PC-3 (cell line): ENCODE data around the gene DIPK1C. TPM values are rescaled to one million over a fixed set of nuclear protein-coding genes. Genes with fewer than 3 reads are reported as not detected.
A peak's percentile ranks its signal among the peaks of the same experiment; 100 is the strongest.

Source experiments
- ATAC-seq: fragments of 200-7000 bp; cut with Tn5 transposase; 2 replicates; pipeline ENCODE4 v1.9.1; 2020; ENCODE audit warnings: mild to moderate bottlenecking, moderate library complexity
- BruUV-seq: library from RNA; stranded (reverse); fragments of 400-500 nt; replicated peaks from 2 replicates; lab custom pipeline; 2021; lab: Mats Ljungman, UMichigan
- CTCF ChIA-PET: fragments of 300-600 bp; sonication (Branson Sonifier 250); formaldehyde crosslinking; loops from one replicate; lab custom pipeline; 2022; ENCODE audit warnings: antibody characterized with exemption; lab: Charles Lee
- POLR2A ChIA-PET: fragments of 300-600 bp; sonication (Branson Sonifier 250); formaldehyde crosslinking; loops from one replicate; lab custom pipeline; 2022; ENCODE audit warnings: antibody characterized with exemption; ENCODE audit not compliant: unreplicated experiment; lab: Charles Lee
- DNase-seq: peaks from one replicate; pipeline ENCODE4 v3.0.0-alpha.2; 2015
- H2AFZ ChIP-seq: fragments of 300-600 bp; sonication (generic); 2 replicates; pipeline ENCODE4 v1.6.0; 2016; ENCODE audit warnings: antibody characterized with exemption, low read length
- H3F3A ChIP-seq: fragments of 300-600 bp; sonication (generic); one replicate; pipeline ENCODE4 v1.6.0; 2017; ENCODE audit warnings: antibody characterized with exemption, low read length, control low read depth, mild to moderate bottlenecking; ENCODE audit not compliant: unreplicated experiment
- H3K27ac ChIP-seq: fragments of 300-600 bp; sonication (generic); 2 replicates; pipeline ENCODE4 v1.5.1; 2016; ENCODE audit warnings: mild to moderate bottlenecking, low read length
- H3K27me3 ChIP-seq: fragments of 300-600 bp; sonication (generic); 2 replicates; pipeline ENCODE4 v1.6.1; 2016; ENCODE audit warnings: low read length, mixed read lengths
- H3K36me3 ChIP-seq: fragments of 300-600 bp; sonication (generic); 2 replicates; pipeline ENCODE4 v1.6.1; 2016; ENCODE audit warnings: low read depth, mixed run types, low read length, mixed read lengths
- H3K4me1 ChIP-seq: fragments of 300-600 bp; sonication (generic); 2 replicates; pipeline ENCODE4 v1.5.1; 2016; ENCODE audit warnings: low read length; ENCODE audit not compliant: insufficient read depth
- H3K4me2 ChIP-seq: fragments of 300-600 bp; sonication (generic); 2 replicates; pipeline ENCODE4 v1.6.0; 2016; ENCODE audit warnings: low read length
- H3K4me3 ChIP-seq: fragments of 300-600 bp; sonication (generic); 2 replicates; pipeline ENCODE4 v1.5.1; 2016; ENCODE audit warnings: mild to moderate bottlenecking, low read length, mixed read lengths
- H3K79me2 ChIP-seq: fragments of 300-600 bp; sonication (generic); 2 replicates; pipeline ENCODE4 v1.6.1; 2017; ENCODE audit warnings: low read length, mixed read lengths
- H3K9ac ChIP-seq: fragments of 300-600 bp; sonication (generic); 2 replicates; pipeline ENCODE4 v1.6.0; 2016; ENCODE audit warnings: mild to moderate bottlenecking, low read length
- H3K9me2 ChIP-seq: fragments of 300-600 bp; sonication (generic); replicated peaks from 2 replicates; pipeline ENCODE4 v1.6.1; 2016; ENCODE audit warnings: mixed run types, low read length, mixed read lengths
- H3K9me3 ChIP-seq: fragments of 300-600 bp; sonication (generic); 2 replicates; pipeline ENCODE4 v1.6.1; 2016; ENCODE audit warnings: low read length, mixed read lengths
- H4K20me1 ChIP-seq: fragments of 300-600 bp; sonication (generic); 2 replicates; pipeline ENCODE4 v1.6.1; 2016; ENCODE audit warnings: low read length, mixed read lengths
- CTCF ChIP-seq: fragments of 300-600 bp; sonication (generic); conservative IDR thresholded peaks from 2 replicates; pipeline ENCODE4 v1.5.1; 2017; ENCODE audit warnings: antibody characterized with exemption, low read depth, mild to moderate bottlenecking, low read length
- EZH2 ChIP-seq: fragments of 300-600 bp; sonication (generic); IDR thresholded peaks from one replicate; pipeline ENCODE4 v1.6.1; 2017; ENCODE audit warnings: antibody characterized with exemption, mild to moderate bottlenecking, low read length; ENCODE audit not compliant: unreplicated experiment
- EZH2phosphoT487 ChIP-seq: fragments of 300-600 bp; sonication (generic); IDR thresholded peaks from 2 replicates; pipeline ENCODE4 v1.6.1; 2018; ENCODE audit warnings: mild to moderate bottlenecking, antibody characterized with exemption, low read length, borderline replicate concordance
- intact Hi-C: fragments of 100-400 bp; cut with micrococcal nuclease; formaldehyde crosslinking; loops from 2 replicates; pipeline ENCODE4 v1.9.0; 2023
- total RNA-seq: library from RNA; depleted of rRNA; stranded (reverse); fragments of >200 nt; gene quantifications from 2 replicates; pipeline ENCODE4 v1.2.3, GENCODE V29; 2014

DIPK1C gene
- total RNA-seq, 1 experiment from 2014 or later: not detected

- TF ChIP-seq EZH2 (no peak), EZH2phosphoT487 (no peak), CTCF (no peak)
- Histone ChIP-seq H3K36me3 (no peaks in the 10 kb centered on the region), H4K20me1 (no peaks in the 10 kb centered on the region), H3K79me2 (no peaks in the 10 kb centered on the region), H3K9me2 (no peaks in the 10 kb centered on the region), H3K4me2 (no peak overlapping the region), H3K27ac (no peak overlapping the region), H3K4me3 (no peak overlapping the region), H3K9me3 (no peaks in the 10 kb centered on the region), H3K4me1 (peaks cover 18% of the 10 kb centered on the region), H3K27me3 (no peaks in the 10 kb centered on the region), H3K9ac (no peak overlapping the region), H2AFZ (no peak overlapping the region), H3F3A (no peaks in the 10 kb centered on the region)
- ATAC-seq (no peak), DNase-seq (no peak)
- BruUV-seq: no TSS peak
- ChIA-PET POLR2A (no interaction called here), CTCF (no interaction called here)
- intact Hi-C loops: no loop called here
These were observed 15.2 kb upstream of the DIPK1C start for GRCh38 chr18:74472312-74472711.

- Histone ChIP-seq H3K79me2 (no peaks in the 10 kb centered on the region), H3K9ac (no peak overlapping the region), H3K4me2 (peak overlapping the region; percentile 64), H3K27me3 (peaks cover 4% of the 10 kb centered on the region; the same call in 1 of the 2 replicates), H3K4me1 (peaks cover 18% of the 10 kb centered on the region), H3K36me3 (no peaks in the 10 kb centered on the region), H3K27ac (peak overlapping the region; percentile 49), H3K9me2 (no peaks in the 10 kb centered on the region), H4K20me1 (no peaks in the 10 kb centered on the region), H3F3A (no peaks in the 10 kb centered on the region), H3K9me3 (no peaks in the 10 kb centered on the region), H3K4me3 (no peak overlapping the region; the same call in 1 of the 2 replicates), H2AFZ (peak overlapping the region; percentile 31; the same call in 1 of the 2 replicates)
- POLR2A ChIA-PET: no interaction called here
- TF ChIP-seq CTCF (no peak), EZH2 (no peak), EZH2phosphoT487 (no peak)
- DNase-seq (peak; percentile 73), ATAC-seq (peak; percentile 96)
- intact Hi-C loops: loop anchor here (2.0 kb wide), 1 partner anchor 24 kb away; no protein-coding TSS in a partner anchor
- CTCF ChIA-PET: no interaction called here
- no TSS peak for BruUV-seq
These were observed 11.5 kb upstream of the DIPK1C start for GRCh38 chr18:74468547-74469061.

- no peak overlapping the region for H3K4me3 ChIP-seq
- H3K9me3 ChIP-seq: no peaks in the 10 kb centered on the region
- no peak for DNase-seq
- no peaks in the 10 kb centered on the region for H3K36me3 ChIP-seq
- H3K79me2 ChIP-seq: no peaks in the 10 kb centered on the region
- BruUV-seq: no TSS peak
- ChIA-PET POLR2A (interaction anchor here (0.6 kb wide), 1 partner anchor 92 kb away, joined by 4 read pairs; no protein-coding TSS in a partner anchor), CTCF (no interaction called here)
- H3F3A ChIP-seq: no peaks in the 10 kb centered on the region
- H3K27me3 ChIP-seq: peaks cover 17% of the 10 kb centered on the region; the same call in 1 of the 2 replicates
- no peaks in the 10 kb centered on the region for H3K9me2 ChIP-seq
- no peaks in the 10 kb centered on the region for H4K20me1 ChIP-seq
- H3K27ac ChIP-seq: no peak overlapping the region
- peak; percentile 6; the same call in 1 of the 2 replicates for ATAC-seq
- intact Hi-C loops: no loop called here
- no peak overlapping the region for H3K4me2 ChIP-seq
- no peak for TF ChIP-seq EZH2
- no peak for TF ChIP-seq EZH2phosphoT487
- no peak for TF ChIP-seq CTCF
- no peak overlapping the region for H2AFZ ChIP-seq
- H3K4me1 ChIP-seq: peaks cover 18% of the 10 kb centered on the region
- no peak overlapping the region for H3K9ac ChIP-seq
These were observed 8.7 kb upstream of the DIPK1C start for GRCh38 chr18:74465775-74466174.
